Mucosa of rectum (tissue), 2 donors: ENCODE data around the gene NELFB.

Experiments used
- H3K27ac ChIP-seq, 2 donors: one replicate each; pipeline ENCODE4 v1.7.0; 2013; ENCODE audit warnings: inconsistent platforms in 2 of 2, low read depth in 2 of 2, low read length in 2 of 2
- H3K27me3 ChIP-seq, 2 donors: one replicate each; pipeline ENCODE4 v1.7.0; 2013; ENCODE audit warnings: low read length in 2 of 2; ENCODE audit not compliant: control insufficient read depth in 2 of 2, insufficient read depth in 2 of 2
- H3K36me3 ChIP-seq, 2 donors: one replicate each; pipeline ENCODE4 v1.7.0; 2013; ENCODE audit warnings: low read length in 2 of 2; ENCODE audit not compliant: control insufficient read depth in 2 of 2, insufficient read depth in 2 of 2
- H3K4me1 ChIP-seq, 2 donors: one replicate each; pipeline ENCODE4 v1.7.0; 2013; ENCODE audit warnings: low read length in 2 of 2, mild to moderate bottlenecking in 1 of 2; ENCODE audit not compliant: control insufficient read depth in 2 of 2, insufficient read depth in 2 of 2
- H3K4me3 ChIP-seq, 2 donors: one replicate each; pipeline ENCODE4 v1.7.0; 2013; ENCODE audit warnings: low read length in 2 of 2
- H3K9ac ChIP-seq, 2 donors: one replicate each; pipeline ENCODE4 v1.7.0; 2013; ENCODE audit warnings: low read length in 2 of 2, low read depth in 1 of 2, mild to moderate bottlenecking in 1 of 2
- H3K9me3 ChIP-seq, 2 donors: one replicate each; pipeline ENCODE4 v1.7.0; 2013; ENCODE audit warnings: low read length in 2 of 2; ENCODE audit not compliant: control insufficient read depth in 2 of 2
- donor health status: healthy.
- donor health status: Normal muscosa, but diverticular disease.

NELFB gene

DNA sequence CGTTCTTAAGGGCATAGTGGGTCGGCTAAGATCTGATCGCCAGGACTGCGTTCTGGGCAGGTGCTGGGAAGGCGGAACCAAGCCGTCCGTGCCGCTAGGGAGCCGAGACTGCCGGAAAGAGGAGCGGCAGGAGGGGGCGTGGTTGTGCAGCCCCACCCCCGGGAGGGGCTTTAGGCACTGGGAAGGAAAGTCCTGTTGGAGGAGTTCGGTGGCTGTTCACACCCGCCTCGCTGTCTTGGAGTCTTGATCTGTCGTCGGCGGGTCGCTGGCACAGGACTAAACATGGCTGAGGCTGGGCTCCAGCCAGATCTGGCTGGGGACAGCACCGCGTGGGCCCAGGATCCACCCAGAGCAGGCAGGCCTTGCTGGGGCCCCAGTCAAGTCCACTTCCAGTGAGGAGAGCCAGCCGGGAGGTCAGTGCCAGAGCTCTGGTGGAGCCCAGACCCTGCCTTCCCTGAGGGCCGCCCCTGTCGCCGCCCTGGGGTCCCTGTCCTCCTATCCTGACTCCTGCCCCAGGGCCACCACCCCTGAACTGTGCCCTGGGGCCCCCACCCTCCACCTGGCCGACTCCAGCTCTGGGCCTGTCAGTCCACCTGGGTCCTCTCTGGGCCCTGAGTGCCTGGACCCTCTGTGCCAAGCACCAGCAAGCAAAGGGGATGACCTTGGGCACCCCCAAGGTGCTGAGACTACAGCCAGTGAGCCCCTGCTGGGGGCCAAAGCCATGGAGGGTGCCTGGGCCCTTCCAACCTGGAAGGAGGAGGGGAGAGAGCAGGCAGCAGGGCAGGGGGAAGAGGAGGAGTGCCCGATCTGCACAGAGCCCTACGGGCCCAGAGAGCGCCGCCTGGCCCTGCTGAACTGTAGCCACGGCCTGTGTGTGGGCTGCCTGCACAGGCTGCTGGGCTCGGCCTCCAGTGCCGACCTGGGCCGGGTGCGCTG is 37.6 kb upstream of the NELFB start:
- Histone ChIP-seq H3K9me3 (no peaks in the 10 kb centered on the region), H3K27ac (peak overlapping the region; percentile 91 to 93), H3K36me3 (no peaks in the 10 kb centered on the region), H3K27me3 (no peaks in the 10 kb centered on the region), H3K9ac (peak overlapping the region; percentile 72 to 87), H3K4me1 (peaks cover 21 to 23% of the 10 kb centered on the region in 2 donors), H3K4me3 (peak overlapping the region; percentile 62 to 66)

DNA sequence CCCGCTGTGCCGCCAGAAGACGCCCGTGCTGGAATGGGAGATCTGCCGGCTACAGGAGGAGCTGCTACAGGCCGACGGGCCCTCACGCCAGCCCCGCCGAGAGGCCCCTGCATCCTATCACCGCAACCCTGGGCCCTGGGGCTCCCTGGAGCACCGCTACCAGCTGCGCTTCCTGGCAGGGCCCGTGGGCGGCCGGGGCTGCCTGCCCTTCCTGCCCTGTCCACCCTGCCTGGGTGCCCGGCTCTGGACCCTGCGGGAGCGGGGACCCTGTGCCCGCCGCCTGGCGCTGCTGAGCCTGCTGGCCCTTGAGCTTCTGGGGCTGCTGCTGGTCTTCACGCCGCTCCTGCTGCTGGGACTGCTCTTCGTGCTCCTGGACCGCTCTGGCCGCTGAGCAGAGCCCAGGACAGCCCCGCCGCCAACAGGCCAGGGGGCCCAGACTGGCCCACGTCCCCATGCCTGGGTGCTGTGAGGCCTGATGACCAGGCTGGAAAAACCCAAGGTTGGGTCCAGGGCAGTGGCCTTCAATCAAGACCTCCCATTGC is 36.8 kb upstream of the NELFB start:
- H3K27ac ChIP-seq, result peak overlapping the region; percentile 91 to 93
- no peaks in the 10 kb centered on the region for H3K36me3 ChIP-seq
- no peaks in the 10 kb centered on the region for H3K9me3 ChIP-seq
- peak overlapping the region; percentile 72 to 87 for H3K9ac ChIP-seq
- H3K27me3 ChIP-seq, result no peaks in the 10 kb centered on the region
- H3K4me1 ChIP-seq, result peaks cover 27 to 29% of the 10 kb centered on the region in 2 donors
- peak overlapping the region; percentile 62 to 66 for H3K4me3 ChIP-seq

DNA sequence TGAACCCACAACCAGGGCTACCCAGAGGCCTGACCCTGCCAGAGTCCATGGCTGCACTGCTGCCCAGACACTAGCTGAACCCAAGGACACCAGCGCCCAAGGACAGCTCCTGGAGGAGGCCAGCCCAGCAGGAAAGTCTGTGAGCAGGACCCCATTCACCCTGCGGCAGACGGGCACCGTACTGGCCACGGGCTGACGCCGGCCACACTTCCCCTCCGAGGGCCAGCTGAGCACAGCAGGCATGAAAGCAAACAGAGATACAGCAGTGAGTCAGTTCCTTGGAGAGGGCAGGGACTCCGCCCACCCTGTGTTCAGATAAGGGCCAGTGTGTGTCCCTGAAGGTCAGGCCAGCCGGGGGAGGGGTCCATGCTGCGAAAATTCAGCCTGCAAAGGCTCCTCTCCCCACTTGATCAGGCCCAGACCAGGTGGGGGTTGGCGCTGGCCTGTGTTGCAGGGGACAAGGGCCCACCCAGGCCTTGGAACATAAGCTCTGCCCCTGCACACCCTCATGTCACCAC is 36.3 kb upstream of the NELFB start:
- Histone ChIP-seq H3K36me3 (no peaks in the 10 kb centered on the region), H3K27me3 (no peaks in the 10 kb centered on the region), H3K4me1 (peaks cover 27 to 31% of the 10 kb centered on the region in 2 donors), H3K27ac (peak overlapping the region; percentile 91 to 93), H3K4me3 (peak overlapping the region; percentile 62 to 66), H3K9ac (peak overlapping the region in 1 of 2 donors; percentile 87), H3K9me3 (no peaks in the 10 kb centered on the region)

DNA sequence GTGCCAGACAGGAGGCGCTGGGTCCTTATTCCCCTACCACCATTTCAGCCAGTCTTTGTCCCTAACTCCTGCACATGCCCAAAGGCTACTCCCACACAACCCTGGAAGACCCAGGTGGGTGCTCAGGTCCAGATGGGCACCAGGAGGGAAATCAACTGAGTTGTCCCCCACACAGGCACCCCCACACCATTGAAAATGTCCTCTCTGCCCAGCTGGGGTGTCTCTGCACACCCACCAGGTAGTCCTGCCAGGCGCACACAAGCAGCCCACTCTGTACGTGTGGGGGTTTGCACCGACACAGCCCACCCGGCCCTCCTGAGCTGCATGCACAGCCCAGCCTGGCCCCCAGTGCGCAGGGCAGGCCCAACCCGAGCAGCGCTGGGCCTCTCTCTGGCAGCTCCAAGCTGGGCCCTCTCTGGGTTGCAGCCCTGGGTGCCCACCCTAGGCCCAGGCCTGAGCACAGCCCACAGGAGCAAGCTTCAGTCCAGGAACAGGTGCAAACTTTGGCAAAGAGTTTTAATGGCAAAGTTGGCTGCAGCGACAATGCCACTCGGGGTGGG is 35.3 kb upstream of the NELFB start:
- no peaks in the 10 kb centered on the region for H3K9me3 ChIP-seq
- H3K36me3 ChIP-seq, result no peaks in the 10 kb centered on the region
- no peak overlapping the region for H3K27ac ChIP-seq
- H3K4me3 ChIP-seq, result no peak overlapping the region
- H3K4me1 ChIP-seq, result peaks cover 31 to 35% of the 10 kb centered on the region in 2 donors
- no peak overlapping the region for H3K9ac ChIP-seq
- H3K27me3 ChIP-seq, result no peaks in the 10 kb centered on the region

DNA sequence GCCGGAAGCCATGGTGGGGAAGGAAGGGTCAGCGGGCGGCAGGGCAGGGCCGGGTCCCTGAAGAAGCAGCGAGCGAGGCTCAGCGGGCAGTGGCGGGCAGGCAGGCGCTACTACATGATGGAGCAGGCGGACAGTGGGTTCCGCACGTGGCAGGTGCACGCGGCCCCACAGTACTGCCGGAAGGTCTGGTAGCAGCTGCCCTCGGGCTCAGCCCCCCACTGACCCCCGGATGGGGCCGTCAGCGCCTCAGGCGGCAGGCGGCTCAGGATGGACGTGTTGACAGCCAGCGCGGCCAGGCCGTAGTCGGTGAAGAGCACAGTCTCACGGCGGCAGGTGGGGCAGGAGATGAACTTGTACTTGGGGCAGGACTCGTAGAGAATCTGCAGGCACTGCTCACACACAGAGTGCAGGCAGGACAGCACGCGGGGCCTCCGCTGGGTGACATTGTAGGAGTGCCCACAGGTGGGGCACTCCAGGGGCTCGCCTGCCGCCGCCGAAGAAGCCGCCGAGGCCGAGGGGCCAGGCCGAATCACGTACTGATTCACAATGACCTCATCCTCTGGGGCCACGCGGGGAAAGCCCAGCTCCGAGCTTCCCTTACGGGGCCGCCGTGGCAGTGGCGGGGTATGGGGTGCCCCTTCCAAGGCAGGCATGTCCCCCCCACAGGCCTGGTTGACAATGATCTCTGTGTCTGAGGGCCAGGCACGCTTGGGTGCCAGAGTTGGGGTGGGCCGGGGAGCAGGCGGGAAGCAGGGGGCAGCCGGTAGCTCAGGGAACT is 34.6 kb upstream of the NELFB start:
- Histone ChIP-seq H3K27me3 (no peaks in the 10 kb centered on the region), H3K4me1 (peaks cover 31 to 35% of the 10 kb centered on the region in 2 donors), H3K9ac (no peak overlapping the region), H3K4me3 (no peak overlapping the region), H3K27ac (no peak overlapping the region), H3K36me3 (no peaks in the 10 kb centered on the region), H3K9me3 (no peaks in the 10 kb centered on the region)

DNA sequence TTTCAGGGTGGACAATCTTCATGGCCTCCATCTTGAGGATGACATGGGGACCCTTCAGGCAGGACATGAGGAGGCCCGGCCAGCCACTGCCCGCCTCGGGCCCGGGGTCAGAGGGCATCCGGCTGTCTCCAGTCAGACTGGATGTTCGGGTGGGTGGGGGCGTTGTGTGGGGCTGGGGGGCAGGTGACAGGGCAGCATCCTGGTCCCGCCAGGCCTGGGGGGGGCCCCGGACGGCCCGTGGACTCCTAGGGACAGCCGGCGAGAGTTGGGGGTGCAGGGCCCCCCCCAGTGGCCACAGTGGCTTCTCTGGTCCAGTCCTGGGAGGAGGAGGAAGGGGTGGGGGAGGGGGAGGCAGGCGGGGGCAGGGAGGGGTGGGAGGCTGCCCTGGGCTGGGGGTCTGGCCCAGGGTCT is 34.0 kb upstream of the NELFB start:
- Histone ChIP-seq H3K27me3 (no peaks in the 10 kb centered on the region), H3K4me3 (no peak overlapping the region), H3K9ac (no peak overlapping the region), H3K4me1 (peaks cover 31 to 35% of the 10 kb centered on the region in 2 donors), H3K36me3 (no peaks in the 10 kb centered on the region), H3K27ac (no peak overlapping the region), H3K9me3 (no peaks in the 10 kb centered on the region)

DNA sequence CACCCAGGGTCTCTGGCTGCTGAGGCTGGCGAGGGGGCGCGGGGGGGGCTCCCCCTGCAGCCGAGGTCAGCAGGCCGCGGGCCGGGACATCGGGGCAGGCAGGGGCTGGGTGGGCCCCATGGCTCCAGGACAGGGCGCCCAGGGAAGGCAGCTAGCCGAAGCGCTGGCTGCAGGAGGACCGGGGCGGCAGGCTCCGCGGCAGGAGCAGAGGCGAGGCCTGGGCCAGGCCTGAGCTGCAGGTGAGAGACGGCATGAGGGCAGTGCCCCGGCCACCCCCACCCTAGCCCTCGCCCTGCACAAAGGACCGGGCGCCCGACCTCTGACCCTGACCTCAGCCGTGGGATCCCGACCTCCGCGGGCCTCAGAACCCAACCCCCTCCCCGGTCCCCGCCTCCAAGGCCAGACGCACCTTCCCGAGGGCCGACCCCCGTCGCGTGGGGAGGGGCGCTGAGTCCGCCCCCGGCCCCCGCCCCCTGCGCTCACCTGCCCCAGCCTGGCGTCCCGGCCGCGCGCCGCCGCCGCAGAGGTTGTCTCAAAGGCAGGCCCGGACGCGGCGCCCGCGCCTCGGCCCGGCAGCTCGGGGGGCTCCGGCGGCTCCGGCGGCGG is 33.5 kb upstream of the NELFB start:
- H3K4me1 ChIP-seq, result peaks cover 34 to 40% of the 10 kb centered on the region in 2 donors
- no peaks in the 10 kb centered on the region for H3K36me3 ChIP-seq
- H3K27ac ChIP-seq, result no peak overlapping the region
- H3K27me3 ChIP-seq, result no peaks in the 10 kb centered on the region
- no peaks in the 10 kb centered on the region for H3K9me3 ChIP-seq
- peak overlapping the region in 1 of 2 donors; percentile 35 for H3K4me3 ChIP-seq
- H3K9ac ChIP-seq, result peak overlapping the region in 1 of 2 donors; percentile 4

DNA sequence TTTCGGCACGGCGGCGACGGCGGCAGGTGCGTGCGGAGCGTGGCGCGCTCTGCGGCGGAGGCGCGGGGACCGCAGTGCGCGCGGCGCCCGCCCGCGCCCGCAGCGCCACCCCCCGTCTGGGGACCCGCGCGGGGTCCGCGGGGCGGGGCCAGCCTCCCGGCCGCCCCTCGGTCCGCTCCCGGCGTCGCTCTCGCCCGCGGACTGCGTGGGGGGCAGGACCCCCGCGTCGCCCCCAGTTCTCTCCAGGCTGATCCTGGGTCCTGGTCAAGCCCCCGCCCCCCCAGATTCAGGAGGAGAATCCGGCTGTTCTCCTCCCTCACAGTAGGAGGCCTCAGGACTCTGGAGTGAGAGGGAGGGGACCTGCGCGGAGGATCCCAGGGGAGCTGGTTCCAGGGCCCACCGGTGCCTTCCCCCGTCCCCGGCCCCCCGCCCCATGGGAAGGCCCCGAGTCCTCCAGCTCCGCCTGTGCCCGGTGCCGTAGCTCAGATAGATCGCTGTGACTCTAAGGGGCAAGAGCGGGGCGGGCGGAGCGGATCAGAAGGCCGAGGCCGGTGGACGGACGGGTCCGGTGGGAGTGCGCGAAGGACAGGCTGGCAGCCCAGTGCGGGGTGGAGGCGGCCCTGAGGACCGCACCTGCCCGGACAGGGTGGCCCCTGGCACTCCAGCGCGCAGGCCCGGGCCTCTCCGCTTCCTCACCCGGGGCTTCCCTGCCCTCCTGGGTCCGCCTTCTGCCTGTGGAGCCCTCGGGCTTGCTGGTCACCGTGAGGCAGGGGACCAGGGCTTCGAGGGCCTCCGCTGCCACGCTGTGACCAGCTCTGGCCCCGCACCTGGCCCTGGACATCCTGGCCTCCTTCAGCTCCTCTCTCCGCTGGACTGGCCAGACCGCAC is 32.7 kb upstream of the NELFB start, which contains the start of gene RNF208:
RNF208 (minus strand) TSS at position 51 of the 888 bp plus-strand sequence. CDS start 1,028 bp downstream, outside the sequence.
- Histone ChIP-seq H3K9me3 (no peaks in the 10 kb centered on the region), H3K27me3 (no peaks in the 10 kb centered on the region), H3K4me1 (peaks cover 39 to 42% of the 10 kb centered on the region in 2 donors), H3K4me3 (peak within 1 kb of the TSS; percentile 63 to 81), H3K27ac (peak within 1 kb of the TSS; percentile 88 to 89), H3K9ac (peak within 1 kb of the TSS; percentile 65), H3K36me3 (no peaks in the 10 kb centered on the region)
